HG02852 (cell line): Measurements from ENCODE around the gene YWHAG.
A peak's percentile ranks its signal among the peaks of the same experiment; 100 is the strongest.
"Not testable (repeated sequence)": the region's sequence is repeated elsewhere in the genome, so short reads cannot be mapped to it uniquely, and the experiment has no call there.

Experiments used
- ATAC-seq: cut with Tn5 transposase; IDR thresholded peaks from one replicate; pipeline ENCODE4 v1.9.1; 2021; ENCODE audit warnings: mild to moderate bottlenecking, moderate library complexity; ENCODE audit not compliant: unreplicated experiment

Gene YWHAG

GRCh38 chr7:76326646-76327233 is 32.1 kb downstream of the YWHAG start:
- ATAC-seq: no peak

GRCh38 chr7:76325811-76326210 is 33.0 kb downstream of the YWHAG start:
- ATAC-seq: no peak

- no peak for ATAC-seq
These were observed 33.7 kb downstream of the YWHAG start for GRCh38 chr7:76325092-76325491.

GRCh38 chr7:76318488-76319353 is 40.1 kb downstream of the YWHAG start:
- peak; percentile 40 for ATAC-seq

- peak; percentile 86 for ATAC-seq
These were observed 40.9 kb downstream of the YWHAG start for GRCh38 chr7:76317782-76318487.

GRCh38 chr7:76316984-76317781 is 41.6 kb downstream of the YWHAG start:
- ATAC-seq: no peak

GRCh38 chr7:76315364-76315763 is 43.4 kb downstream of the YWHAG start:
- ATAC-seq: no peak

GRCh38 chr7:76314740-76315139 is 44.1 kb downstream of the YWHAG start:
- not testable (repeated sequence) for ATAC-seq

GRCh38 chr7:76314042-76314721 is 44.6 kb downstream of the YWHAG start:
- ATAC-seq: peak; percentile 32

GRCh38 chr7:76311838-76312237 is 47.0 kb downstream of the YWHAG start:
- not testable (repeated sequence) for ATAC-seq

- ATAC-seq: no peak
These were observed 48.5 kb downstream of the YWHAG start for GRCh38 chr7:76310102-76310957.

- ATAC-seq: not testable (repeated sequence)
These were observed 49.3 kb downstream of the YWHAG start for GRCh38 chr7:76309341-76310101.

GRCh38 chr7:76308874-76309273 is 49.9 kb downstream of the YWHAG start:
- ATAC-seq: not testable (repeated sequence)

GRCh38 chr7:76304888-76305375 is 53.9 kb downstream of the YWHAG start:
- no peak for ATAC-seq

GRCh38 chr7:76303202-76304147 is 55.3 kb downstream of the YWHAG start:
- ATAC-seq: peak; percentile 36

GRCh38 chr7:76302347-76303201 is 56.2 kb downstream of the YWHAG start, which contains the start of gene HSPB1:
Gene HSPB1 (plus strand): TSS chr7:76302673. CDS start chr7:76302713, 40 bp downstream.
- peak; percentile 61 for ATAC-seq
